KMS-11 (cell line): ENCODE data around the gene CD164.

Source experiments
- H2AFZ ChIP-seq: fragments of 200-600 bp; sonication (generic); 2 replicates; pipeline ENCODE4 v1.6.1; 2016; ENCODE audit warnings: antibody characterized with exemption, mixed run types, low read depth
- H3K27ac ChIP-seq: fragments of 200-600 bp; sonication (generic); 2 replicates; pipeline ENCODE4 v1.6.1; 2016; ENCODE audit warnings: mild to moderate bottlenecking, mixed run types
- H3K27me3 ChIP-seq: fragments of 200-600 bp; sonication (generic); 2 replicates; pipeline ENCODE4 v1.6.1; 2017; ENCODE audit warnings: mild to moderate bottlenecking, low read depth, mixed run types, moderate library complexity; ENCODE audit not compliant: insufficient read depth
- H3K36me3 ChIP-seq: fragments of 200-600 bp; sonication (generic); 2 replicates; pipeline ENCODE4 v1.6.1; 2017; ENCODE audit warnings: mild to moderate bottlenecking, mixed run types; ENCODE audit not compliant: insufficient read depth
- H3K4me1 ChIP-seq: fragments of 200-600 bp; sonication (generic); 2 replicates; pipeline ENCODE4 v1.6.1; 2016; ENCODE audit warnings: mild to moderate bottlenecking, low read depth, mixed run types; ENCODE audit not compliant: poor library complexity, severe bottlenecking
- H3K4me2 ChIP-seq: fragments of 200-600 bp; sonication (generic); 2 replicates; pipeline ENCODE4 v1.7.0; 2016; ENCODE audit warnings: mild to moderate bottlenecking, mixed run types
- H3K4me3 ChIP-seq: fragments of 200-600 bp; sonication (generic); IDR thresholded peaks from 2 replicates; pipeline ENCODE4 v1.6.1; 2017; ENCODE audit warnings: low read depth, low read length, mixed read lengths; ENCODE audit not compliant: insufficient read depth
- H3K79me2 ChIP-seq: fragments of 200-600 bp; sonication (generic); 2 replicates; pipeline ENCODE4 v1.6.1; 2016; ENCODE audit warnings: low read depth, mixed run types; ENCODE audit not compliant: insufficient read depth
- H3K9ac ChIP-seq: fragments of 200-600 bp; sonication (generic); 2 replicates; pipeline ENCODE4 v1.6.1; 2016; ENCODE audit warnings: mild to moderate bottlenecking, mixed run types
- H4K20me1 ChIP-seq: fragments of 200-600 bp; sonication (generic); 2 replicates; pipeline ENCODE4 v1.6.1; 2016; ENCODE audit warnings: mild to moderate bottlenecking, mixed run types; ENCODE audit not compliant: insufficient read depth
- TF ChIP-seq, protein P1 (sequence below): fragments of 200-600 bp; sonication (generic); conservative IDR thresholded peaks from 2 replicates; pipeline ENCODE4 v1.6.1; 2017; ENCODE audit warnings: low read depth, mild to moderate bottlenecking, antibody characterized with exemption, low read length, moderate library complexity, mixed read lengths

Gene CD164

DNA sequence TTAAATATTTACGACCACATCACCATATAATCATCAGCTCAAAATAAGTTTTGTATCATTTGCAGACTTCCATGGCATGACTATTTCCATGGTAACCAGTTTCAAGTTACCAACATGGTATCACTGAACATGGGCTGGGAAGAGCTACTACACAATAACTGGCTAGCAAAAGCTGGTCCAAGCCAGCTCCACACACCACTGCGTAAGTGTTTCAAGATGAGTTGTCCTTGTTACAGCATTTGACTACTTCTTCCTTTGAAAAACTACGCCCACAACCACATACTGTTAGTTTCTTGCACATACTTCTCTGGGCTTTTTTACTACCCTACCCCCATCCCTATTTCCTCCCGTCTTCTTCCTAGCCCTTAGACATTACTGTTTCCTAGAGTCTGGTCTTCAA lies 8.5 kb downstream of the CD164 start:
- Histone ChIP-seq H3K27me3 (no peaks in the 10 kb centered on the region), H3K4me3 (no peak overlapping the region), H2AFZ (no peak overlapping the region), H3K4me1 (peaks cover 2% of the 10 kb centered on the region), H4K20me1 (no peaks in the 10 kb centered on the region), H3K4me2 (no peak overlapping the region), H3K36me3 (peaks cover 3% of the 10 kb centered on the region; the same call in 1 of the 2 replicates), H3K9ac (no peak overlapping the region), H3K79me2 (peaks cover 21% of the 10 kb centered on the region), H3K27ac (no peak overlapping the region)
- TF ChIP-seq, protein P1, sequence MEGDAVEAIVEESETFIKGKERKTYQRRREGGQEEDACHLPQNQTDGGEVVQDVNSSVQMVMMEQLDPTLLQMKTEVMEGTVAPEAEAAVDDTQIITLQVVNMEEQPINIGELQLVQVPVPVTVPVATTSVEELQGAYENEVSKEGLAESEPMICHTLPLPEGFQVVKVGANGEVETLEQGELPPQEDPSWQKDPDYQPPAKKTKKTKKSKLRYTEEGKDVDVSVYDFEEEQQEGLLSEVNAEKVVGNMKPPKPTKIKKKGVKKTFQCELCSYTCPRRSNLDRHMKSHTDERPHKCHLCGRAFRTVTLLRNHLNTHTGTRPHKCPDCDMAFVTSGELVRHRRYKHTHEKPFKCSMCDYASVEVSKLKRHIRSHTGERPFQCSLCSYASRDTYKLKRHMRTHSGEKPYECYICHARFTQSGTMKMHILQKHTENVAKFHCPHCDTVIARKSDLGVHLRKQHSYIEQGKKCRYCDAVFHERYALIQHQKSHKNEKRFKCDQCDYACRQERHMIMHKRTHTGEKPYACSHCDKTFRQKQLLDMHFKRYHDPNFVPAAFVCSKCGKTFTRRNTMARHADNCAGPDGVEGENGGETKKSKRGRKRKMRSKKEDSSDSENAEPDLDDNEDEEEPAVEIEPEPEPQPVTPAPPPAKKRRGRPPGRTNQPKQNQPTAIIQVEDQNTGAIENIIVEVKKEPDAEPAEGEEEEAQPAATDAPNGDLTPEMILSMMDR, result no peak

DNA sequence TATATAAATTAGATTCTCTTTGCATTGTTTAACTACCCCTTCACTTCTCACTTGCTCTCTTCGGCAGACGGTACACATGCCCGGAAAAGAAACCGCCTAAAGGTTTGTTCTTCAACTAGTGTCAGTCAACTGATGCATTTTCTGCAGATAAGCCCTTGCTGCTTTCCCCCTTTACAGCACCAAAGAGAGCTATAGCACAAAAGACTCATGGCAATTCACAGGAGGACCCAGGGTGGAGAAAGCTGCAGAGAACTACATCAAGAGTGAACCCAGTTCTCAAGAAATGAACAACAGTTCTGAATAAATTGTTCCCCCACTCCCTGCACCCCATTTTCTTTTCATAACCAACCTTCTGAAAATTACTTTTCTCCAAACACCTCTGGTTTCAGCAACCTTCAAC lies 8.9 kb downstream of the CD164 start:
- Histone ChIP-seq H3K9ac (no peak overlapping the region), H3K27me3 (no peaks in the 10 kb centered on the region), H2AFZ (no peak overlapping the region), H3K36me3 (peaks cover 3% of the 10 kb centered on the region; the same call in 1 of the 2 replicates), H3K4me1 (no peaks in the 10 kb centered on the region), H3K27ac (no peak overlapping the region), H3K79me2 (peaks cover 17% of the 10 kb centered on the region; the same call in 1 of the 2 replicates), H4K20me1 (no peaks in the 10 kb centered on the region), H3K4me2 (no peak overlapping the region), H3K4me3 (no peak overlapping the region)
- TF ChIP-seq, protein P1, result no peak

DNA sequence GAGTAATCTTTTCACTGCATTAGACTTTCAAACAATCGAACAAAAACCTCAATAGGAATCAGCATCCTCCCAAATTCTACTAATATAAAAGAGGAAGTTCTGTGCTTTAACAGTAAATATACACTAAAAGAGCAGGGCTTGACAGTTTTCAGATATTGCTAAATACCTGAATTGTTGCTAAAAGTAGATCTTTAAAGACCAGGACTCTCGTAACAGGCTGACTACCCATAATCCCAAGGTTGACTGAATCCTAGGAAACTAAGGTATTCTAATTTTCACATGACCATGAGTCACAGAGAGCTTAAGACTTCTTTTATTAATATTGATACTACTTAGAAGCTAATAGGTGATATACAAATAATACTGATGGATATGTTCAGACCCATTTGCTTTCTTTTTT lies 10.1 kb downstream of the CD164 start:
- H3K27me3 ChIP-seq, result no peaks in the 10 kb centered on the region
- no peaks in the 10 kb centered on the region for H3K4me1 ChIP-seq
- H3K79me2 ChIP-seq, result peaks cover 5% of the 10 kb centered on the region; the same call in 1 of the 2 replicates
- no peaks in the 10 kb centered on the region for H4K20me1 ChIP-seq
- no peak overlapping the region for H3K4me3 ChIP-seq
- H3K4me2 ChIP-seq, result no peak overlapping the region
- TF ChIP-seq, protein P1, result no peak
- H3K27ac ChIP-seq, result no peak overlapping the region
- H2AFZ ChIP-seq, result no peak overlapping the region
- peaks cover 2% of the 10 kb centered on the region; the same call in 1 of the 2 replicates for H3K36me3 ChIP-seq
- no peak overlapping the region for H3K9ac ChIP-seq

DNA sequence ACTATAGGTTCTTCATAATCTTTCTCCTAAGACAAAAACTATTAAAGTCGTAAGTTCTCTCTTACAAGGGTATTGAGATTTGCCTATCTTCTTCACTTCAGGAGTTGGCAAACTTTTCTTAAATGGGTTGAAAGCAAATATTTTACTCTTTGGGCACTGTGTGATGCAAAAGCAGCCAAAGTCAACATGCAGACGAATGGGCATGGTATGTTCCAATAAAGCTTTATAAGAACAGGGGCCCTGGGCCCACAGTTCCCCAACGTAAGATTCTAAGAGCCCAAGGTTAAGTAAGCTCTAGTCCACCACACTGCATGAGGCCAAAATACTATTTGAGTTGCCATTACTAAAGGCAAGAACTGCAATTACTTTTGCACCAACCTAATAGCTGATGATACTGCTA lies 11.5 kb downstream of the CD164 start:
- H3K36me3 ChIP-seq, result no peaks in the 10 kb centered on the region
- TF ChIP-seq, protein P1, result no peak
- H2AFZ ChIP-seq, result no peak overlapping the region
- H3K9ac ChIP-seq, result no peak overlapping the region
- H3K27me3 ChIP-seq, result no peaks in the 10 kb centered on the region
- H3K4me2 ChIP-seq, result no peak overlapping the region
- no peaks in the 10 kb centered on the region for H4K20me1 ChIP-seq
- no peaks in the 10 kb centered on the region for H3K79me2 ChIP-seq
- no peaks in the 10 kb centered on the region for H3K4me1 ChIP-seq
- H3K27ac ChIP-seq, result no peak overlapping the region
- H3K4me3 ChIP-seq, result no peak overlapping the region
